Colon (tissue), 2 donors: ENCODE data around the gene COL21A1.
"Not testable (repeated sequence)": the region's sequence is repeated elsewhere in the genome, so short reads cannot be mapped to it uniquely, and the experiment has no call there.

Source experiments
- FAIRE-seq: peaks from 2 replicates; lab custom pipeline; 2012; peaks lifted over from hg19 to GRCh38; lab: Jason Lieb, UNC
- donor health status: control.
- donor health status: control.

Gene COL21A1

GRCh38 chr6:56047931-56048540 lies 199.3 kb downstream of the COL21A1 start:
- FAIRE-seq, result no peak

GRCh38 chr6:56046576-56046975 lies 200.8 kb downstream of the COL21A1 start:
- no peak for FAIRE-seq

- FAIRE-seq, result no peak
These were observed 203.6 kb downstream of the COL21A1 start for GRCh38 chr6:56043761-56044160.

GRCh38 chr6:56043076-56043475 lies 204.3 kb downstream of the COL21A1 start:
- no peak for FAIRE-seq

- FAIRE-seq, result no peak
These were observed 205.8 kb downstream of the COL21A1 start for GRCh38 chr6:56041591-56041990.

GRCh38 chr6:56040889-56041301 lies 206.5 kb downstream of the COL21A1 start:
- FAIRE-seq, result no peak

- no peak for FAIRE-seq
These were observed 207.2 kb downstream of the COL21A1 start for GRCh38 chr6:56040223-56040622.

GRCh38 chr6:56038764-56039163 lies 208.6 kb downstream of the COL21A1 start:
- FAIRE-seq, result no peak

- FAIRE-seq, result no peak
These were observed 209.8 kb downstream of the COL21A1 start for GRCh38 chr6:56037601-56038000.

GRCh38 chr6:56036916-56037600 lies 210.3 kb downstream of the COL21A1 start:
- peak; percentile 75 for FAIRE-seq

- no peak for FAIRE-seq
These were observed 214.0 kb downstream of the COL21A1 start for GRCh38 chr6:56033401-56033800.

- no peak for FAIRE-seq
These were observed 214.6 kb downstream of the COL21A1 start for GRCh38 chr6:56032715-56033260.

- no peak for FAIRE-seq
These were observed 219.5 kb downstream of the COL21A1 start for GRCh38 chr6:56027865-56028264.

- no peak for FAIRE-seq
These were observed 220.8 kb downstream of the COL21A1 start for GRCh38 chr6:56026455-56027180.

- no peak for FAIRE-seq
These were observed 221.6 kb downstream of the COL21A1 start for GRCh38 chr6:56025795-56026194.

GRCh38 chr6:56024931-56025330 lies 222.4 kb downstream of the COL21A1 start:
- no peak for FAIRE-seq

GRCh38 chr6:56023829-56024228 lies 223.6 kb downstream of the COL21A1 start:
- no peak for FAIRE-seq

GRCh38 chr6:56022678-56023077 lies 224.7 kb downstream of the COL21A1 start:
- FAIRE-seq, result no peak

- no peak for FAIRE-seq
These were observed 225.4 kb downstream of the COL21A1 start for GRCh38 chr6:56021943-56022342.

GRCh38 chr6:56019973-56020372 lies 227.4 kb downstream of the COL21A1 start:
- FAIRE-seq, result no peak

GRCh38 chr6:56017198-56017597 lies 230.2 kb downstream of the COL21A1 start:
- FAIRE-seq, result no peak

- not testable (repeated sequence) for FAIRE-seq
These were observed 233.3 kb downstream of the COL21A1 start for GRCh38 chr6:56014039-56014438.

- no peak for FAIRE-seq
These were observed 237.7 kb downstream of the COL21A1 start for GRCh38 chr6:56009636-56010035.
